WERI-Rb-1 (cell line): ENCODE measurements around the gene LIMCH1.
A peak's percentile ranks its signal among the peaks of the same experiment; 100 is the strongest.

ENCODE experiments used
- DNase-seq: peaks from one replicate; pipeline ENCODE4 v3.0.0-alpha.2; 2020
- H3K27ac ChIP-seq: fragments of 250-450 bp; sonication (Bioruptor Pico); 2 replicates; pipeline ENCODE4 v1.5.1; 2020; ENCODE audit warnings: mild to moderate bottlenecking, moderate library complexity
- H3K27me3 ChIP-seq: fragments of 250-450 bp; sonication (Bioruptor Pico); 2 replicates; pipeline ENCODE4 v1.5.1; 2021; ENCODE audit warnings: mild to moderate bottlenecking, low read depth, moderate library complexity; ENCODE audit not compliant: insufficient read depth, severe bottlenecking
- H3K36me3 ChIP-seq: fragments of 250-450 bp; sonication (Bioruptor Pico); 2 replicates; pipeline ENCODE4 v1.5.1; 2020; ENCODE audit warnings: mild to moderate bottlenecking, moderate library complexity
- H3K4me3 ChIP-seq: 2 replicates; pipeline ENCODE4 v1.5.1; 2011; ENCODE audit warnings: low read depth, mild to moderate bottlenecking, control low read depth, low read length
- H3K9me3 ChIP-seq: fragments of 250-450 bp; sonication (Bioruptor Pico); 2 replicates; pipeline ENCODE4 v1.5.1; 2021; ENCODE audit warnings: mild to moderate bottlenecking, moderate library complexity; ENCODE audit not compliant: severe bottlenecking
- CTCF ChIP-seq: IDR thresholded peaks from 2 replicates; pipeline ENCODE4 v1.5.1; 2011; ENCODE audit warnings: low read depth, mild to moderate bottlenecking, control low read depth, inconsistent platforms, low read length

Gene LIMCH1

GRCh38 chr4:41643331-41643730, 105.4 kb downstream of the LIMCH1 start:
- DNase-seq, result no peak
- no peaks in the 10 kb centered on the region for H3K9me3 ChIP-seq
- peaks cover 16% of the 10 kb centered on the region for H3K36me3 ChIP-seq
- no peaks in the 10 kb centered on the region for H3K27me3 ChIP-seq
- TF ChIP-seq CTCF, result no peak
- no peak overlapping the region for H3K27ac ChIP-seq
- H3K4me3 ChIP-seq, result no peak overlapping the region

GRCh38 chr4:41644288-41644914, 106.4 kb downstream of the LIMCH1 start:
- H3K27ac ChIP-seq, result peak overlapping the region; percentile 87
- no peaks in the 10 kb centered on the region for H3K9me3 ChIP-seq
- peak overlapping the region; percentile 71 for H3K4me3 ChIP-seq
- TF ChIP-seq CTCF, result peak; percentile 96
- DNase-seq, result peak; percentile 89
- peaks cover 16% of the 10 kb centered on the region for H3K36me3 ChIP-seq
- H3K27me3 ChIP-seq, result no peaks in the 10 kb centered on the region

GRCh38 chr4:41644915-41645295, 106.9 kb downstream of the LIMCH1 start:
- Histone ChIP-seq H3K27ac (peak overlapping the region; percentile 87), H3K9me3 (no peaks in the 10 kb centered on the region), H3K27me3 (no peaks in the 10 kb centered on the region), H3K4me3 (peak overlapping the region; percentile 71), H3K36me3 (peaks cover 16% of the 10 kb centered on the region)
- no peak for TF ChIP-seq CTCF
- DNase-seq, result peak; percentile 92

- Histone ChIP-seq H3K27me3 (no peaks in the 10 kb centered on the region), H3K36me3 (peaks cover 19% of the 10 kb centered on the region), H3K27ac (no peak overlapping the region), H3K9me3 (no peaks in the 10 kb centered on the region), H3K4me3 (no peak overlapping the region)
- no peak for TF ChIP-seq CTCF
- DNase-seq, result no peak
These were observed 107.9 kb downstream of the LIMCH1 start for GRCh38 chr4:41645728-41646390.

GRCh38 chr4:41646862-41647261, 108.9 kb downstream of the LIMCH1 start:
- Histone ChIP-seq H3K27me3 (no peaks in the 10 kb centered on the region), H3K9me3 (no peaks in the 10 kb centered on the region), H3K4me3 (no peak overlapping the region), H3K27ac (no peak overlapping the region), H3K36me3 (peaks cover 19% of the 10 kb centered on the region)
- DNase-seq, result no peak
- TF ChIP-seq CTCF, result no peak
